WTC11 (cell line): ENCODE results near the gene PDE4A. TPM values are rescaled to one million over a fixed set of nuclear protein-coding genes. Genes with fewer than 3 reads are reported as not detected.

Experiments used
- ATAC-seq: fragments of 200-7000 bp; cut with Tn5 transposase; 2 replicates; pipeline ENCODE4 v1.10.0; 2021; ENCODE audit warnings: mild to moderate bottlenecking, moderate library complexity
- CTCF ChIA-PET: fragments of 300-600 bp; sonication (Branson Sonifier 250); formaldehyde crosslinking; loops from one replicate; lab custom pipeline; 2021; ENCODE audit warnings: antibody characterized with exemption; lab: Charles Lee
- POLR2A ChIA-PET: fragments of 350-600 bp; sonication (Branson Sonifier 250); formaldehyde crosslinking; loops from one replicate; lab custom pipeline; 2021; ENCODE audit warnings: antibody characterized with exemption; lab: Charles Lee
- DNase-seq: peaks from one replicate; pipeline ENCODE4 v3.0.0; 2021; ENCODE audit warnings: low spot score
- H3K27ac Mint-ChIP-seq: 2 replicates; pipeline ENCODE4 v1.8.0; 2021; ENCODE audit warnings: mixed read lengths
- H3K27me3 Mint-ChIP-seq: 2 replicates; pipeline ENCODE4 v1.8.0; 2021; ENCODE audit warnings: low read depth, mild to moderate bottlenecking, moderate library complexity, mixed read lengths
- H3K36me3 Mint-ChIP-seq: 2 replicates; pipeline ENCODE4 v1.8.0; 2021; ENCODE audit warnings: mixed read lengths
- H3K4me1 Mint-ChIP-seq: 2 replicates; pipeline ENCODE4 v1.8.0; 2022; ENCODE audit warnings: mixed read lengths
- H3K4me3 Mint-ChIP-seq: 2 replicates; pipeline ENCODE4 v1.8.0; 2021; ENCODE audit warnings: mild to moderate bottlenecking, moderate library complexity, mixed read lengths
- H3K9me3 Mint-ChIP-seq: 2 replicates; pipeline ENCODE4 v1.8.0; 2021; ENCODE audit warnings: mixed read lengths
- ATF3 ChIP-seq: sonication (generic); formaldehyde crosslinking; conservative IDR thresholded peaks from 2 replicates; pipeline ENCODE4 v1.8.1; 2022; ENCODE audit warnings: mild to moderate bottlenecking, missing genetic modification reagents
- ATF6 ChIP-seq: sonication (generic); formaldehyde crosslinking; IDR thresholded peaks from 2 replicates; pipeline ENCODE4 v1.8.1; 2023; ENCODE audit warnings: mild to moderate bottlenecking, missing genetic modification reagents
- CBFB ChIP-seq: sonication (generic); formaldehyde crosslinking; IDR thresholded peaks from 2 replicates; pipeline ENCODE4 v1.8.1; 2022; ENCODE audit warnings: mild to moderate bottlenecking, low read depth, missing genetic modification reagents
- CDX4 ChIP-seq: fragments of 250-450 bp; sonication (Bioruptor Pico); IDR thresholded peaks from 2 replicates; pipeline ENCODE4 v1.9.0; 2021; ENCODE audit warnings: moderate library complexity, mild to moderate bottlenecking, inconsistent platforms, borderline replicate concordance
- CREB1 ChIP-seq: sonication (generic); formaldehyde crosslinking; IDR thresholded peaks from 2 replicates; pipeline ENCODE4 v1.8.0; 2023; ENCODE audit warnings: mild to moderate bottlenecking, missing genetic modification reagents
- CTCF ChIP-seq: fragments of 200-600 bp; IDR thresholded peaks from 2 replicates; pipeline ENCODE4 v1.8.0; 2022; ENCODE audit warnings: antibody characterized with exemption
- EMX1 ChIP-seq: fragments of 250-450 bp; sonication (Bioruptor Pico); IDR thresholded peaks from 2 replicates; pipeline ENCODE4 v1.8.0; 2021; ENCODE audit warnings: mild to moderate bottlenecking
- FOXJ3 ChIP-seq: sonication (generic); formaldehyde crosslinking; IDR thresholded peaks from 2 replicates; pipeline ENCODE4 v1.9.0; 2021; ENCODE audit warnings: missing genetic modification reagents, mild to moderate bottlenecking, borderline replicate concordance
- HMGA2 ChIP-seq: fragments of 250-450 bp; sonication (Bioruptor Pico); IDR thresholded peaks from 2 replicates; pipeline ENCODE4 v1.4.0; 2021; ENCODE audit warnings: mild to moderate bottlenecking, moderate library complexity
- JAZF1 ChIP-seq: fragments of 250-450 bp; sonication (Bioruptor Pico); IDR thresholded peaks from 2 replicates; pipeline ENCODE4 v1.9.0; 2021; ENCODE audit warnings: moderate library complexity, mild to moderate bottlenecking, inconsistent platforms
- MYBL2 ChIP-seq: sonication (generic); formaldehyde crosslinking; IDR thresholded peaks from 2 replicates; pipeline ENCODE4 v1.8.1; 2023; ENCODE audit warnings: mild to moderate bottlenecking, moderate library complexity, missing genetic modification reagents
- NFATC4 ChIP-seq: fragments of 250-450 bp; sonication (Bioruptor Pico); IDR thresholded peaks from 2 replicates; pipeline ENCODE4 v1.9.0; 2021; ENCODE audit warnings: mild to moderate bottlenecking
- OVOL2 ChIP-seq: fragments of 250-450 bp; sonication (Bioruptor Pico); IDR thresholded peaks from 2 replicates; pipeline ENCODE4 v1.9.0; 2021; ENCODE audit warnings: mild to moderate bottlenecking, borderline replicate concordance
- RORB ChIP-seq: fragments of 250-450 bp; sonication (Bioruptor Pico); IDR thresholded peaks from 2 replicates; pipeline ENCODE4 v1.9.0; 2021; ENCODE audit warnings: mild to moderate bottlenecking
- SMAD4 ChIP-seq: sonication (generic); formaldehyde crosslinking; IDR thresholded peaks from 2 replicates; pipeline ENCODE4 v1.8.0; 2022; ENCODE audit warnings: mild to moderate bottlenecking, missing genetic modification reagents
- STAT6 ChIP-seq: sonication (generic); formaldehyde crosslinking; conservative IDR thresholded peaks from 2 replicates; pipeline ENCODE4 v1.8.1; 2023; ENCODE audit warnings: mild to moderate bottlenecking, low read depth, missing genetic modification reagents, moderate library complexity
- USF2 ChIP-seq: sonication (generic); formaldehyde crosslinking; IDR thresholded peaks from 2 replicates; pipeline ENCODE4 v1.8.1; 2023; ENCODE audit warnings: mild to moderate bottlenecking, missing genetic modification reagents, moderate library complexity
- ZBTB43 ChIP-seq: sonication (generic); formaldehyde crosslinking; IDR thresholded peaks from 2 replicates; pipeline ENCODE4 v1.8.1; 2023; ENCODE audit warnings: mild to moderate bottlenecking, missing genetic modification reagents
- ZMAT4 ChIP-seq: fragments of 250-450 bp; sonication (Bioruptor Pico); IDR thresholded peaks from 2 replicates; pipeline ENCODE4 v1.9.0; 2021; ENCODE audit warnings: mild to moderate bottlenecking
- ZNF121 ChIP-seq: sonication (generic); formaldehyde crosslinking; IDR thresholded peaks from 2 replicates; pipeline ENCODE4 v1.8.0; 2023; ENCODE audit warnings: missing genetic modification reagents
- ZNF263 ChIP-seq: sonication (generic); formaldehyde crosslinking; IDR thresholded peaks from 2 replicates; pipeline ENCODE4 v1.8.1; 2022; ENCODE audit warnings: low read depth, mild to moderate bottlenecking, moderate library complexity, missing genetic modification reagents
- ZNF416 ChIP-seq: fragments of 250-450 bp; sonication (Bioruptor Pico); IDR thresholded peaks from 2 replicates; pipeline ENCODE4 v1.9.0; 2021; ENCODE audit warnings: mild to moderate bottlenecking, inconsistent platforms
- total RNA-seq: library from RNA; stranded (reverse); gene quantifications from 3 replicates; pipeline ENCODE4 v1.2.3, GENCODE V29; 2021

The PDE4A gene
- total RNA-seq, 1 experiment from 2014 or later, result 5.9 TPM

- TF ChIP-seq NFATC4 (CRISPR knock-in tag) (no peak), HMGA2 (CRISPR knock-in tag) (no peak), ZNF121 (CRISPR knock-in tag) (no peak), ZNF416 (CRISPR knock-in tag) (no peak), RORB (no peak), ZBTB43 (CRISPR knock-in tag) (no peak), OVOL2 (CRISPR knock-in tag) (no peak), SMAD4 (no peak), EMX1 (CRISPR knock-in tag) (no peak), ATF3 (CRISPR knock-in tag) (no peak), USF2 (CRISPR knock-in tag) (no peak), MYBL2 (CRISPR knock-in tag) (no peak), FOXJ3 (CRISPR knock-in tag) (no peak), CTCF (no peak), ZMAT4 (CRISPR knock-in tag) (no peak), CDX4 (CRISPR knock-in tag) (no peak)
Observed at GRCh38 chr19:10378124-10378523, 42.2 kb upstream of the PDE4A start (continued).

- POLR2A ChIA-PET, result interaction anchor here (0.6 to 1.9 kb wide), 12 partner anchors 9 to 393 kb away, joined by 3 to 11 read pairs (median 4); partner anchors contain the start of genes CDC37, ICAM1 and ICAM5
- peak overlapping the region; percentile 97; the same call in 1 of the 2 replicates for H3K27ac Mint-ChIP-seq
- TF ChIP-seq JAZF1 (CRISPR knock-in tag) (no peak), CREB1 (CRISPR knock-in tag) (no peak), STAT6 (CRISPR knock-in tag) (no peak), ZBTB43 (CRISPR knock-in tag) (no peak), ZNF263 (CRISPR knock-in tag) (no peak), ZMAT4 (CRISPR knock-in tag) (no peak), CBFB (CRISPR knock-in tag) (no peak), ATF6 (no peak), FOXJ3 (CRISPR knock-in tag) (no peak), NFATC4 (CRISPR knock-in tag) (no peak)
Observed at GRCh38 chr19:10379880-10380312, 40.4 kb upstream of the PDE4A start.

More at GRCh38 chr19:10379880-10380312, 40.4 kb upstream of the PDE4A start:
- Mint-ChIP-seq H3K36me3 (peaks cover 11% of the 10 kb centered on the region), H3K4me1 (peaks cover 9% of the 10 kb centered on the region), H3K27me3 (peaks cover 3% of the 10 kb centered on the region; the same call in 1 of the 2 replicates), H3K4me3 (peak overlapping the region; percentile 88), H3K9me3 (no peaks in the 10 kb centered on the region)
- no peak for ATAC-seq
- no peak for DNase-seq
- CTCF ChIA-PET, result interaction anchor here (0.6 to 4.4 kb wide), 19 partner anchors 9 to 130 kb away, joined by 3 to 55 read pairs (median 4); partner anchors contain the start of genes CDC37, ICAM1, ICAM4 and ICAM5
